Liver (tissue), 9 donors: ENCODE measurements around the gene FCRL6. TPM values are rescaled to one million over a fixed set of nuclear protein-coding genes. Genes with fewer than 3 reads are reported as not detected.

Source experiments
- DNase-seq: peaks from one replicate; pipeline ENCODE4 v3.0.0-alpha.2; 2017; ENCODE audit warnings: low spot score
- H3K27ac ChIP-seq, 2 donors: one replicate each; pipeline ENCODE4 v1.7.0; 2013; ENCODE audit warnings: inconsistent platforms in 2 of 2, low read length in 2 of 2, control low read depth in 1 of 2, low read depth in 1 of 2, mild to moderate bottlenecking in 1 of 2
- H3K27me3 ChIP-seq, 4 donors: one replicate each; pipeline versions ENCODE4 v1.6.1 to v1.7.0; 2013; ENCODE audit warnings: low read length in 3 of 4, inconsistent platforms in 1 of 4, mild to moderate bottlenecking in 1 of 4, moderate library complexity in 1 of 4; ENCODE audit not compliant: control insufficient read depth in 4 of 4, insufficient read depth in 4 of 4
- H3K36me3 ChIP-seq, 4 donors: one replicate each; pipeline versions ENCODE4 v1.6.1 to v1.7.0; 2013; ENCODE audit warnings: low read length in 3 of 4, mild to moderate bottlenecking in 3 of 4, low read depth in 1 of 4, moderate library complexity in 1 of 4; ENCODE audit not compliant: control insufficient read depth in 4 of 4, insufficient read depth in 3 of 4
- H3K4me1 ChIP-seq, 4 donors: one replicate each; pipeline versions ENCODE4 v1.6.1 to v1.7.0; 2013; ENCODE audit warnings: low read length in 3 of 4, mild to moderate bottlenecking in 3 of 4, moderate library complexity in 1 of 4; ENCODE audit not compliant: control insufficient read depth in 4 of 4, insufficient read depth in 4 of 4
- H3K4me3 ChIP-seq, 3 donors: one replicate each; pipeline versions ENCODE4 v1.6.1 to v1.7.0; 2013; ENCODE audit warnings: low read length in 3 of 3, control low read depth in 1 of 3, low read depth in 1 of 3, mild to moderate bottlenecking in 1 of 3
- H3K9ac ChIP-seq, 2 donors: one replicate each; pipeline ENCODE4 v1.7.0; 2013; ENCODE audit warnings: low read length in 2 of 2, mild to moderate bottlenecking in 2 of 2, moderate library complexity in 2 of 2, control low read depth in 1 of 2, low read depth in 1 of 2
- H3K9me3 ChIP-seq, 4 donors: one replicate each; pipeline versions ENCODE4 v1.6.1 to v1.7.0; 2013; ENCODE audit warnings: low read length in 3 of 4; ENCODE audit not compliant: control insufficient read depth in 4 of 4
- CTCF ChIP-seq: fragments of 150-350 bp; IDR thresholded peaks from 2 replicates; pipeline ENCODE4 v1.5.1; 2017; ENCODE audit warnings: improper control_type of control experiment, low read depth, low read length; ENCODE audit not compliant: missing input control
- EGR1 ChIP-seq, 2 donors: IDR thresholded peaks; 2 replicates each; pipeline ENCODE4 v1.6.1; 2016 to 2018; ENCODE audit warnings: antibody characterized with exemption in 2 of 2, low read depth in 2 of 2
- FOXA1 ChIP-seq: IDR thresholded peaks from 2 replicates; pipeline ENCODE4 v1.6.1; 2016; ENCODE audit warnings: antibody characterized with exemption
- FOXA2 ChIP-seq: IDR thresholded peaks from 2 replicates; pipeline ENCODE4 v1.6.1; 2016; ENCODE audit warnings: antibody characterized with exemption
- GABPA ChIP-seq, 2 donors: IDR thresholded peaks in 1 of 2; conservative IDR thresholded peaks in 1 of 2; 2 replicates each; pipeline ENCODE4 v1.6.1; 2016; ENCODE audit warnings: antibody characterized with exemption in 2 of 2, mild to moderate bottlenecking in 1 of 2, moderate library complexity in 1 of 2
- HNF4A ChIP-seq, 2 donors: conservative IDR thresholded peaks; 2 replicates each; pipeline ENCODE4 v1.6.1; 2016; ENCODE audit warnings: antibody characterized with exemption in 2 of 2, mild to moderate bottlenecking in 2 of 2
- HNF4G ChIP-seq: IDR thresholded peaks from 2 replicates; pipeline ENCODE4 v1.6.1; 2016; ENCODE audit warnings: antibody characterized with exemption
- JUND ChIP-seq, 2 donors: IDR thresholded peaks; 2 replicates each; pipeline ENCODE4 v1.6.1; 2016; ENCODE audit warnings: antibody characterized with exemption in 2 of 2
- MAX ChIP-seq: IDR thresholded peaks from 2 replicates; pipeline ENCODE4 v1.6.1; 2016; ENCODE audit warnings: antibody characterized with exemption
- NR2F2 ChIP-seq: IDR thresholded peaks from 2 replicates; pipeline ENCODE4 v1.6.1; 2016; ENCODE audit warnings: antibody characterized with exemption
- RAD21 ChIP-seq, 2 donors: IDR thresholded peaks; 2 replicates each; pipeline ENCODE4 v1.6.1; 2016; ENCODE audit warnings: antibody characterized with exemption in 2 of 2, mild to moderate bottlenecking in 2 of 2
- REST ChIP-seq: IDR thresholded peaks from 2 replicates; pipeline ENCODE4 v1.6.1; 2016; ENCODE audit warnings: antibody characterized with exemption, mild to moderate bottlenecking
- RXRA ChIP-seq, 2 donors: IDR thresholded peaks; 2 replicates each; pipeline ENCODE4 v1.6.1; 2017 to 2018; ENCODE audit warnings: antibody characterized with exemption in 2 of 2, mild to moderate bottlenecking in 1 of 2
- SP1 ChIP-seq: IDR thresholded peaks from 2 replicates; pipeline ENCODE4 v1.6.1; 2018; ENCODE audit warnings: antibody characterized with exemption, mild to moderate bottlenecking
- TAF1 ChIP-seq: conservative IDR thresholded peaks from 2 replicates; pipeline ENCODE4 v1.6.1; 2016; ENCODE audit warnings: antibody characterized with exemption, mild to moderate bottlenecking
- YY1 ChIP-seq: IDR thresholded peaks from 2 replicates; pipeline ENCODE4 v1.6.1; 2016; ENCODE audit warnings: antibody characterized with exemption, mild to moderate bottlenecking
- WGBS: extraction: QIAGEN DNeasy Blood & Tissue Kit; methylation state at CpG from one replicate; pipeline ENCODE4 v1.1.7; 2013; 5-methylcytosine and 5-hydroxymethylcytosine counted together
- polyA plus RNA-seq, 2 donors: library from polyadenylated mRNA; stranded (reverse) in 1 of 2; unstranded in 1 of 2; fragments of 200-250 nt in 1 of 2; fragments of >200 nt in 1 of 2; fragmentation: Nextera tagmentation in 1 of 2; extraction: Ambion mirVana in 1 of 2; gene quantifications; one replicate each; pipeline versions ENCODE4 v1.2.1 to v1.2.3, GENCODE V29; 2013 to 2015
- total RNA-seq, 2 donors: library from RNA; depleted of rRNA; stranded (reverse); fragments of >200 nt; gene quantifications; one replicate each; pipeline ENCODE4 v1.2.3, GENCODE V29; 2014
- TF ChIP-seq, protein P1 (sequence below): IDR thresholded peaks from 2 replicates; pipeline ENCODE4 v1.6.1; 2016; ENCODE audit warnings: antibody characterized with exemption
- TF ChIP-seq, protein P2 (sequence below): IDR thresholded peaks from 2 replicates; pipeline ENCODE4 v1.6.1; 2016; ENCODE audit warnings: antibody characterized with exemption
- donor health status: healthy.
- donor health status: healthy.
- donor health status: healthy.
- donor health status: healthy.
- donor health status: healthy.

The FCRL6 gene
- total and polyA plus RNA-seq, 4 donors = 0.09 to 2.7 (median 0.71) TPM

- TF ChIP-seq MAX = no peak
Measured at GRCh38 chr1:159857889-159858288, 55.7 kb downstream of the FCRL6 start (continued).

- no peak for TF ChIP-seq CTCF
- TF ChIP-seq GABPA (IDR thresholded peaks at IDR 0.05 in 1 of 2, conservative IDR thresholded peaks at IDR 0.05 in 1 of 2) = no peak
- TF ChIP-seq JUND (IDR thresholded peaks at IDR 0.05) = no peak
- TF ChIP-seq, protein P1, sequence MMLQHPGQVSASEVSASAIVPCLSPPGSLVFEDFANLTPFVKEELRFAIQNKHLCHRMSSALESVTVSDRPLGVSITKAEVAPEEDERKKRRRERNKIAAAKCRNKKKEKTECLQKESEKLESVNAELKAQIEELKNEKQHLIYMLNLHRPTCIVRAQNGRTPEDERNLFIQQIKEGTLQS = no peak
- no peak for TF ChIP-seq SP1
- TF ChIP-seq, protein P2, sequence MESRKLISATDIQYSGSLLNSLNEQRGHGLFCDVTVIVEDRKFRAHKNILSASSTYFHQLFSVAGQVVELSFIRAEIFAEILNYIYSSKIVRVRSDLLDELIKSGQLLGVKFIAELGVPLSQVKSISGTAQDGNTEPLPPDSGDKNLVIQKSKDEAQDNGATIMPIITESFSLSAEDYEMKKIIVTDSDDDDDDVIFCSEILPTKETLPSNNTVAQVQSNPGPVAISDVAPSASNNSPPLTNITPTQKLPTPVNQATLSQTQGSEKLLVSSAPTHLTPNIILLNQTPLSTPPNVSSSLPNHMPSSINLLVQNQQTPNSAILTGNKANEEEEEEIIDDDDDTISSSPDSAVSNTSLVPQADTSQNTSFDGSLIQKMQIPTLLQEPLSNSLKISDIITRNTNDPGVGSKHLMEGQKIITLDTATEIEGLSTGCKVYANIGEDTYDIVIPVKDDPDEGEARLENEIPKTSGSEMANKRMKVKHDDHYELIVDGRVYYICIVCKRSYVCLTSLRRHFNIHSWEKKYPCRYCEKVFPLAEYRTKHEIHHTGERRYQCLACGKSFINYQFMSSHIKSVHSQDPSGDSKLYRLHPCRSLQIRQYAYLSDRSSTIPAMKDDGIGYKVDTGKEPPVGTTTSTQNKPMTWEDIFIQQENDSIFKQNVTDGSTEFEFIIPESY = no peak
- TF ChIP-seq RXRA (IDR thresholded peaks at IDR 0.05) = no peak
- TF ChIP-seq EGR1 (IDR thresholded peaks at IDR 0.05; ENCODE audit: low read depth in 2 of 2) = no peak
- TF ChIP-seq REST = no peak
- TF ChIP-seq FOXA1 = no peak
- TF ChIP-seq NR2F2 = no peak
- TF ChIP-seq RAD21 (IDR thresholded peaks at IDR 0.05) = no peak
- no peak for TF ChIP-seq FOXA2
- no peak for TF ChIP-seq MAX
- no peak for TF ChIP-seq YY1
- no peak for TF ChIP-seq TAF1
- TF ChIP-seq HNF4G = no peak
- TF ChIP-seq HNF4A (conservative IDR thresholded peaks at IDR 0.05) = no peak
- no peak overlapping the region for H3K4me3 ChIP-seq
- no peaks in the 10 kb centered on the region for H3K36me3 ChIP-seq
- WGBS = 73% methylated on average over 7 of the region's 7 CpGs
- peaks cover 0 to 4% (median 0%) of the 10 kb centered on the region in 4 donors for H3K4me1 ChIP-seq
- no peaks in the 10 kb centered on the region for H3K27me3 ChIP-seq
- H3K9ac ChIP-seq = no peak overlapping the region
- no peak overlapping the region for H3K27ac ChIP-seq
- no peaks in the 10 kb centered on the region for H3K9me3 ChIP-seq
- DNase-seq = no peak
Measured at GRCh38 chr1:159859767-159860322, 57.7 kb downstream of the FCRL6 start.
